HEK293T (cell line): ENCODE measurements around the gene TRIM2.

Source experiments
- ARNT ChIP-seq: fragments of 450-650 bp; IDR thresholded peaks from 2 replicates; pipeline ENCODE4 v1.6.1; 2017; ENCODE audit warnings: mild to moderate bottlenecking
- BHLHE40 ChIP-seq: fragments of 450-650 bp; IDR thresholded peaks from 2 replicates; pipeline ENCODE4 v1.6.1; 2016; ENCODE audit warnings: mild to moderate bottlenecking, moderate library complexity, borderline replicate concordance
- ELF4 ChIP-seq: fragments of 450-650 bp; IDR thresholded peaks from 2 replicates; pipeline ENCODE4 v1.6.1; 2017; ENCODE audit warnings: antibody characterized with exemption
- FOXK2 ChIP-seq: fragments of 450-650 bp; IDR thresholded peaks from 2 replicates; pipeline ENCODE4 v1.6.1; 2016; ENCODE audit warnings: mild to moderate bottlenecking
- FOXM1 ChIP-seq: fragments of 450-650 bp; IDR thresholded peaks from 2 replicates; pipeline ENCODE4 v1.6.1; 2017; ENCODE audit warnings: mild to moderate bottlenecking, borderline replicate concordance
- SP1 ChIP-seq: fragments of 450-650 bp; IDR thresholded peaks from 2 replicates; pipeline ENCODE4 v1.6.1; 2017
- SUZ12 ChIP-seq: fragments of 450-650 bp; IDR thresholded peaks from 2 replicates; pipeline ENCODE4 v1.6.1; 2016; ENCODE audit warnings: mild to moderate bottlenecking
- ZNF384 ChIP-seq: fragments of 450-650 bp; IDR thresholded peaks from 2 replicates; pipeline ENCODE4 v1.6.1; 2016

- no peak for TF ChIP-seq FOXK2
- TF ChIP-seq FOXM1, result no peak
- no peak for TF ChIP-seq SP1
- TF ChIP-seq BHLHE40, result no peak
- TF ChIP-seq SUZ12, result no peak
- no peak for TF ChIP-seq ELF4
- TF ChIP-seq ZNF384, result no peak
- no peak for TF ChIP-seq ARNT
Measured at GRCh38 chr4:153326513-153326912, 122.3 kb downstream of the TRIM2 start.
